Lower lobe of right lung (tissue), 2 donors: ENCODE measurements around the gene TMEM139. TPM values are rescaled to one million over a fixed set of nuclear protein-coding genes. Genes with fewer than 3 reads are reported as not detected.
A peak's percentile ranks its signal among the peaks of the same experiment; 100 is the strongest.

ENCODE experiments used
- ATAC-seq, 2 donors: fragments of 200-7000 bp; cut with Tn5 transposase; one replicate each; pipeline ENCODE4 v1.9.1; 2020 to 2022; ENCODE audit warnings: mild to moderate bottlenecking in 2 of 2, moderate library complexity in 2 of 2
- DNase-seq: peaks from one replicate; pipeline ENCODE4 v3.0.0-alpha.2; 2020
- H3K27ac ChIP-seq: fragments of 200-600 bp; one replicate; pipeline ENCODE4 v1.8.0; 2022
- H3K27me3 ChIP-seq: fragments of 200-600 bp; one replicate; pipeline ENCODE4 v1.8.0; 2022; ENCODE audit warnings: low read depth
- H3K36me3 ChIP-seq: fragments of 200-600 bp; one replicate; pipeline ENCODE4 v1.8.0; 2022; ENCODE audit warnings: mild to moderate bottlenecking
- H3K4me1 ChIP-seq: fragments of 200-600 bp; one replicate; pipeline ENCODE4 v1.8.0; 2022
- H3K4me3 ChIP-seq: fragments of 200-600 bp; one replicate; pipeline ENCODE4 v1.8.0; 2022; ENCODE audit warnings: mild to moderate bottlenecking
- H3K9me3 ChIP-seq: fragments of 200-600 bp; one replicate; pipeline ENCODE4 v1.8.0; 2022
- intact Hi-C: fragments of 100-400 bp; cut with DNase I; formaldehyde crosslinking; loops from one replicate; pipeline ENCODE4 v1.11.0; 2022
- total RNA-seq: library from RNA; stranded (reverse); fragmentation: NEBNext Ultra II Directional; extraction: Animal tissue kit (Norgen Biotek cat#: 25700); gene quantifications from one replicate; pipeline ENCODE4 v1.2.1, GENCODE V29; 2021
- TF ChIP-seq, protein P1 (sequence below): fragments of 200-600 bp; IDR thresholded peaks from one replicate; pipeline ENCODE4 v1.8.0; 2022; ENCODE audit warnings: antibody characterized with exemption, mild to moderate bottlenecking
- donor health status: DM: no; HTN: yes; CAD: no; lungs with severe emphysema.

TMEM139 gene
- total RNA-seq, 1 donor from 2014 or later, result 25.9 TPM

GRCh38 chr7:143323653-143324052, 38.9 kb downstream of the TMEM139 start:
- peak in 1 of 2 donors; percentile 20 for ATAC-seq
- Histone ChIP-seq H3K9me3 (no peaks in the 10 kb centered on the region), H3K27me3 (no peaks in the 10 kb centered on the region), H3K27ac (no peak overlapping the region), H3K4me1 (no peaks in the 10 kb centered on the region), H3K36me3 (no peaks in the 10 kb centered on the region), H3K4me3 (no peak overlapping the region)
- DNase-seq, result no peak
- TF ChIP-seq, protein P1, sequence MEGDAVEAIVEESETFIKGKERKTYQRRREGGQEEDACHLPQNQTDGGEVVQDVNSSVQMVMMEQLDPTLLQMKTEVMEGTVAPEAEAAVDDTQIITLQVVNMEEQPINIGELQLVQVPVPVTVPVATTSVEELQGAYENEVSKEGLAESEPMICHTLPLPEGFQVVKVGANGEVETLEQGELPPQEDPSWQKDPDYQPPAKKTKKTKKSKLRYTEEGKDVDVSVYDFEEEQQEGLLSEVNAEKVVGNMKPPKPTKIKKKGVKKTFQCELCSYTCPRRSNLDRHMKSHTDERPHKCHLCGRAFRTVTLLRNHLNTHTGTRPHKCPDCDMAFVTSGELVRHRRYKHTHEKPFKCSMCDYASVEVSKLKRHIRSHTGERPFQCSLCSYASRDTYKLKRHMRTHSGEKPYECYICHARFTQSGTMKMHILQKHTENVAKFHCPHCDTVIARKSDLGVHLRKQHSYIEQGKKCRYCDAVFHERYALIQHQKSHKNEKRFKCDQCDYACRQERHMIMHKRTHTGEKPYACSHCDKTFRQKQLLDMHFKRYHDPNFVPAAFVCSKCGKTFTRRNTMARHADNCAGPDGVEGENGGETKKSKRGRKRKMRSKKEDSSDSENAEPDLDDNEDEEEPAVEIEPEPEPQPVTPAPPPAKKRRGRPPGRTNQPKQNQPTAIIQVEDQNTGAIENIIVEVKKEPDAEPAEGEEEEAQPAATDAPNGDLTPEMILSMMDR, result no peak
- intact Hi-C loops, result no loop called here

- Histone ChIP-seq H3K36me3 (no peaks in the 10 kb centered on the region), H3K27me3 (no peaks in the 10 kb centered on the region), H3K9me3 (no peaks in the 10 kb centered on the region), H3K4me3 (no peak overlapping the region), H3K27ac (no peak overlapping the region), H3K4me1 (no peaks in the 10 kb centered on the region)
- ATAC-seq (no peak), DNase-seq (no peak)
- TF ChIP-seq, protein P1, result no peak
- intact Hi-C loops, result no loop called here
Observed at GRCh38 chr7:143325240-143325639, 40.5 kb downstream of the TMEM139 start.

DNA sequence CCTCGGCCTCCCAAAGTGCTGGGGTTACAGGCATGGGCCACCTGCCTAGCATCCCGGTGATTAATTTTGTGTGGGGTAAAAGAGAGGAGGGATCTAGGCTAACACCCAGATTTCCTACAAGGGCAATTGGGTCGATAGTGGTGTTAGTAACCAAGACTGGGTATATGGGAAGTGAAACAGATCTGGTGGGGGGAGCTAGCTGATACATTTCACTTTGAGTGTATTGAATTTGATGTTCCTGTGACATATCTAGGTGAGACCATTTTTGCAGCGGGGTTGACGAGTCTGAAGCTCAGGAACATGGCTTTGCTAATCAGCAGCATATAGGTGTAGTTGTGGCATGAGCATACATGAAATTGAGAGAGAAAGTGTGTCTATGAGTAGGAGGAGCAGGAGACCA, 43.1 kb downstream of the TMEM139 start:
- Histone ChIP-seq H3K4me1 (no peaks in the 10 kb centered on the region), H3K27me3 (no peaks in the 10 kb centered on the region), H3K4me3 (no peak overlapping the region), H3K27ac (no peak overlapping the region), H3K9me3 (no peaks in the 10 kb centered on the region), H3K36me3 (no peaks in the 10 kb centered on the region)
- TF ChIP-seq, protein P1, result no peak
- intact Hi-C loops, result no loop called here
- DNase-seq (no peak), ATAC-seq (no peak)

- DNase-seq (no peak), ATAC-seq (no peak)
- no peaks in the 10 kb centered on the region for H3K27me3 ChIP-seq
- no peaks in the 10 kb centered on the region for H3K9me3 ChIP-seq
- TF ChIP-seq, protein P1, result no peak
- H3K36me3 ChIP-seq, result no peaks in the 10 kb centered on the region
- H3K4me1 ChIP-seq, result no peaks in the 10 kb centered on the region
- no peak overlapping the region for H3K4me3 ChIP-seq
- intact Hi-C loops, result no loop called here
- no peak overlapping the region for H3K27ac ChIP-seq
Observed at GRCh38 chr7:143329471-143330170, 44.9 kb downstream of the TMEM139 start.

GRCh38 chr7:143331179-143331801, 46.5 kb downstream of the TMEM139 start:
- no peaks in the 10 kb centered on the region for H3K4me1 ChIP-seq
- no peaks in the 10 kb centered on the region for H3K9me3 ChIP-seq
- intact Hi-C loops, result no loop called here
- no peaks in the 10 kb centered on the region for H3K27me3 ChIP-seq
- TF ChIP-seq, protein P1, result no peak
- no peaks in the 10 kb centered on the region for H3K36me3 ChIP-seq
- DNase-seq (no peak), ATAC-seq (no peak)
- H3K4me3 ChIP-seq, result no peak overlapping the region
- H3K27ac ChIP-seq, result no peak overlapping the region
